Breast epithelium (tissue), 3 donors: ENCODE measurements around the gene PTPRO.

Experiments
- CTCF ChIP-seq, 3 donors: fragments of 450-650 bp; IDR thresholded peaks; one replicate each; pipeline ENCODE4 v1.5.1; 2016 to 2017; ENCODE audit warnings: antibody characterized with exemption in 3 of 3, mild to moderate bottlenecking in 3 of 3, moderate library complexity in 3 of 3
- POLR2A ChIP-seq: fragments of 450-650 bp; IDR thresholded peaks from one replicate; pipeline ENCODE4 v1.6.1; 2016; ENCODE audit warnings: antibody characterized with exemption, mild to moderate bottlenecking, moderate library complexity

DNA sequence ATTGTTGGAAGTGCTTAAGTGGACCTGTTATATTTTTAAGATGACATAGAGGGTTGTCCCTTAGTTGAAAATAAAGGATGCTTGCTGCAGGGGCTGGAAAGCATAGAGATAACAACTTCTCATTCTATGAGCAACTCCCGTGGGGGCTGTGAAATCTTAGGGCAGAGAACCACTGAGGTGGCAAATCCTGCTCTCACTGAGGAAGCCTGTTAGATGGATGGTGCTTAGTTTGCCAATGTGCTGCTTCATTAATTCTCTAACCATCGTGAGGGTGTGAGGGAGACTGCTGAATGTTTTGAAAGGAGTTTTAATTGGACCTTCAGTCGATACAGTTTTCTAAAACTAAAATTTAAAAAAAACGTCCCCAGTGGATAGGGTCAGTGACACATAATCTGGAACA lies 46.5 kb downstream of the PTPRO start:
- TF ChIP-seq POLR2A (no peak), CTCF (IDR thresholded peaks at IDR 0.05) (no peak)
